GM12864 (cell line): ENCODE data around the gene TTC6.

ENCODE experiments used
- DNase-seq: peaks from one replicate; pipeline ENCODE4 v3.0.0-alpha.2; 2011; ENCODE audit warnings: low read depth
- H3K4me3 ChIP-seq: 2 replicates; pipeline ENCODE4 v1.5.1; 2011; ENCODE audit warnings: mild to moderate bottlenecking, low read depth, low read length, control low read depth
- CTCF ChIP-seq: IDR thresholded peaks from 2 replicates; pipeline ENCODE4 v1.5.1; 2011; ENCODE audit warnings: low read depth, mild to moderate bottlenecking, moderate library complexity, low read length, control low read depth, inconsistent platforms; ENCODE audit errors: missing control alignments

The TTC6 gene

GRCh38 chr14:37590428-37591139 is 4.8 kb upstream of the TTC6 start:
- no peak for TF ChIP-seq CTCF
- no peak for DNase-seq
- no peak overlapping the region for H3K4me3 ChIP-seq

GRCh38 chr14:37591311-37591940 is 4.0 kb upstream of the TTC6 start:
- H3K4me3 ChIP-seq: no peak overlapping the region
- TF ChIP-seq CTCF: no peak
- no peak for DNase-seq

- TF ChIP-seq CTCF: no peak
- DNase-seq: no peak
- no peak overlapping the region for H3K4me3 ChIP-seq
Observed at GRCh38 chr14:37591941-37592481, 3.4 kb upstream of the TTC6 start.

GRCh38 chr14:37592482-37593408 is 2.7 kb upstream of the TTC6 start:
- DNase-seq: no peak
- H3K4me3 ChIP-seq: no peak overlapping the region
- no peak for TF ChIP-seq CTCF

GRCh38 chr14:37593511-37594237 is 1.8 kb upstream of the TTC6 start:
- H3K4me3 ChIP-seq: no peak overlapping the region
- DNase-seq: no peak
- TF ChIP-seq CTCF: no peak

- peak; percentile 46 for TF ChIP-seq CTCF
- DNase-seq: no peak
- no peak overlapping the region for H3K4me3 ChIP-seq
Observed at GRCh38 chr14:37594238-37594970, 1.0 kb upstream of the TTC6 start.
